NB4 (cell line): ENCODE measurements around the gene TRIP4.

ENCODE experiments used
- CTCF ChIP-seq: IDR thresholded peaks from one replicate; pipeline ENCODE4 v1.5.1; 2012; ENCODE audit warnings: low read depth, low read length
- POLR2A ChIP-seq: IDR thresholded peaks from 2 replicates; pipeline ENCODE4 v1.6.1; 2011; ENCODE audit warnings: mild to moderate bottlenecking; ENCODE audit not compliant: insufficient read length; ENCODE audit errors: extremely low read depth

GRCh38 chr15:64483749-64484148 lies 96.1 kb downstream of the TRIP4 start:
- TF ChIP-seq CTCF (no peak), POLR2A (no peak)
